AG10803 (cell line): ENCODE results near the gene TCEAL3.

ENCODE experiments used
- DNase-seq: peaks from one replicate; pipeline ENCODE4 v3.0.0; 2010; ENCODE audit warnings: low read depth
- H3K4me3 ChIP-seq: 2 replicates; pipeline ENCODE4 v1.5.1; 2011; ENCODE audit warnings: mild to moderate bottlenecking, low read length, control low read depth
- TF ChIP-seq, protein P1 (sequence below): conservative IDR thresholded peaks from 2 replicates; pipeline ENCODE4 v1.5.1; 2011; ENCODE audit warnings: mild to moderate bottlenecking, low read length, control low read depth, inconsistent platforms

TCEAL3 gene

DNA sequence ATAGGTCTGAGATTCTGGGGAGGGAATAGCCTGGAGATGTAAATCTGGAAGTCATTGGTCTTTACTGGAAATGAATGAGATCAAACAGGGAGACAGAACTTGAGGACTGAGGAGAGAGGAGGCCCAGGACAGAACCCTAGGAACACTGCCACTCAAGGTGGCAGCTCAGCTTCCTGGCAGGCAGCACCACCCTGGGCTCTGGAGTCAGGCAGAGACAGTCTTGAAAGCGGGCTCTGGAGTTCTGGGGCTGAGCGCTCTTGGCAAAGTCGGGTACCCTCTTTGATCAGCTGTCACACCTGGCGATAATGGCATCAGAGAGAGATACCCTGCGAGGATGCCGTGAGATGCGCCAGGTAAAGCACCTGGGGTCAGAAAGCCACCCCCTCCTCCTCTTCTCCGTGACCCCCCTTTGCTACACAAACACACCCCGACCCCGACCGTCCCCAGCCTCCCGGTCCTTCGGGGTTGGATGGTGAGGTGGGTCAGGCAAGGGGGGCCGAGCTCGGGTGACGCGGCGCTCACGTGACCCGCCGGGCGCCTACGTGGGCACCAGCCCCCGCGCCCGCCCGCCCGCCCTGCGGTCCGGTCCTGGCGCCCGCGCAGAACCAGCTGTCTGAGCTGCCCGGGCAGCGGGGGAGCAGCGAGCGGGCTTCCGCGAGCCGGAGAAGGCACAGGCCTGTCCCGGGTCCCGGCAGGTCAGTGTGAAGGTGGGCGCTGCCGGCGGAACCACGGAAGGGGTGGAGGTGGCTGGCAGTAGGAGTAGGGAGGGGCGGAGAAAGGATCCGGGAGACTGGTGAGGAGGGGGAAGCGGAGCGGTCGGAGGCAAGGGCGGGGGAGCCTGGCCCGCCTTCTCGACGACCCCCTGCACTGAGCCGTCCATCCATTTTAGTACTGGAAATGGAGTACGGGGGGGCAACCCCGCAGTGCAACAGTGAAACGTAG lies at the start of gene TCEAL3:
TSS of gene TCEAL3 (plus strand) at position 600 of the 942 bp plus-strand sequence. CDS start 1,102 bp downstream, outside the sequence.
- peak within 1 kb of the TSS; percentile 75 for H3K4me3 ChIP-seq
- peak; percentile 43 for DNase-seq
- TF ChIP-seq, protein P1, sequence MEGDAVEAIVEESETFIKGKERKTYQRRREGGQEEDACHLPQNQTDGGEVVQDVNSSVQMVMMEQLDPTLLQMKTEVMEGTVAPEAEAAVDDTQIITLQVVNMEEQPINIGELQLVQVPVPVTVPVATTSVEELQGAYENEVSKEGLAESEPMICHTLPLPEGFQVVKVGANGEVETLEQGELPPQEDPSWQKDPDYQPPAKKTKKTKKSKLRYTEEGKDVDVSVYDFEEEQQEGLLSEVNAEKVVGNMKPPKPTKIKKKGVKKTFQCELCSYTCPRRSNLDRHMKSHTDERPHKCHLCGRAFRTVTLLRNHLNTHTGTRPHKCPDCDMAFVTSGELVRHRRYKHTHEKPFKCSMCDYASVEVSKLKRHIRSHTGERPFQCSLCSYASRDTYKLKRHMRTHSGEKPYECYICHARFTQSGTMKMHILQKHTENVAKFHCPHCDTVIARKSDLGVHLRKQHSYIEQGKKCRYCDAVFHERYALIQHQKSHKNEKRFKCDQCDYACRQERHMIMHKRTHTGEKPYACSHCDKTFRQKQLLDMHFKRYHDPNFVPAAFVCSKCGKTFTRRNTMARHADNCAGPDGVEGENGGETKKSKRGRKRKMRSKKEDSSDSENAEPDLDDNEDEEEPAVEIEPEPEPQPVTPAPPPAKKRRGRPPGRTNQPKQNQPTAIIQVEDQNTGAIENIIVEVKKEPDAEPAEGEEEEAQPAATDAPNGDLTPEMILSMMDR, result no peak

GRCh38 chrX:103560256-103560655 lies 47.5 kb upstream of the TCEAL3 start:
- TF ChIP-seq, protein P1, result no peak
- DNase-seq, result no peak
- no peak overlapping the region for H3K4me3 ChIP-seq

- peak; percentile 0 for DNase-seq
- H3K4me3 ChIP-seq, result no peak overlapping the region
- TF ChIP-seq, protein P1, result no peak
Measured at GRCh38 chrX:103562801-103563200, 45.0 kb upstream of the TCEAL3 start.

- DNase-seq, result no peak
- TF ChIP-seq, protein P1, result no peak
- no peak overlapping the region for H3K4me3 ChIP-seq
Measured at GRCh38 chrX:103565197-103565596, 42.6 kb upstream of the TCEAL3 start.

GRCh38 chrX:103565752-103566151 lies 42.0 kb upstream of the TCEAL3 start:
- DNase-seq, result peak; percentile 60
- TF ChIP-seq, protein P1, result no peak
- H3K4me3 ChIP-seq, result no peak overlapping the region

DNA sequence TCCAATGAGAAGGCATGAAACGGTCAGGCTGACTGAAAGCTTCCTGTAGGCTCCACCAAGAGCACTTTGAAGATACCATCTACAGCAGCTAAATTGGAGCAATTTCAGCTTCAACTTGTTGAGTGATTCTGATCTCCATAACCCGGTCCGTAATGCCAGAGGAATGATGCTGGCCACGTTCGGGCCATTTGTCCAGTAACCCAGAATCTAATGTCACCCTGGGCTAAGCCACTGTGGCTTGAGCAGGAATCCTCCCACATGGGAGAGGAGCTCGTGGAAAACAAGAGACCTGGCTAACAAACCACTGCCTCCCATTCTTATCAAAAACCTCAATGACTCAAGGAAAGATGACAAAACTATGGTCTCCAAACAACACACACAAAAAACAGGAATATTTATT lies 36.6 kb upstream of the TCEAL3 start:
- TF ChIP-seq, protein P1, result no peak
- no peak overlapping the region for H3K4me3 ChIP-seq
- DNase-seq, result no peak

DNA sequence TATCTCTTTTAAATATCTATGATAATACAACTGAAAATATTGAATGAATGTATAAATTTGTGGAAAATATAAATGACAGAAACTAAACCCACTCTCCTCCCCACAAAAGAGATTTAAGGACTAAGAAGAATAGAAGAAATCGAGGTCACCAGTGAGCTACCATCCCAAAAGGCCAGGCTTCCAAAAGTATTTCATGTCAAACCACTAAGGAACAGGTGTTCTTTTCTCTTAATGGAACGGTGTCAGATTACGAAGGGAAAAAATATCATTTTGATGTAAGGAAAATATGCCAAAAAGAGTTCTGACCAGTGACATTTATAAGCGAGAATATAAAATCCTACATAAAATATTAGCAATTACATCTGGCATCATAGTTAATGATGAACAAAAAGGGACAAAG lies 36.0 kb upstream of the TCEAL3 start:
- DNase-seq, result no peak
- TF ChIP-seq, protein P1, result no peak

More for the DNA sequence above, 36.0 kb upstream of the TCEAL3 start:
- no peak overlapping the region for H3K4me3 ChIP-seq
